GM19351 (cell line): Measurements from ENCODE around the gene MRPL49.
"Not testable (repeated sequence)": the region's sequence is repeated elsewhere in the genome, so short reads cannot be mapped to it uniquely, and the experiment has no call there.

Experiments
- ATAC-seq: cut with Tn5 transposase; IDR thresholded peaks from one replicate; pipeline ENCODE4 v1.9.1; 2021; ENCODE audit warnings: mild to moderate bottlenecking, moderate library complexity; ENCODE audit not compliant: unreplicated experiment

The MRPL49 gene

GRCh38 chr11:65160643-65161042 lies 38.5 kb downstream of the MRPL49 start:
- no peak for ATAC-seq

GRCh38 chr11:65163684-65164083 lies 41.6 kb downstream of the MRPL49 start:
- no peak for ATAC-seq

- ATAC-seq = no peak
Observed at GRCh38 chr11:65165410-65166317, 43.5 kb downstream of the MRPL49 start.

- ATAC-seq = no peak
Observed at GRCh38 chr11:65166893-65167292, 44.8 kb downstream of the MRPL49 start.

GRCh38 chr11:65167656-65168055 lies 45.5 kb downstream of the MRPL49 start:
- ATAC-seq = no peak

GRCh38 chr11:65169164-65169641 lies 47.1 kb downstream of the MRPL49 start:
- ATAC-seq = no peak

- no peak for ATAC-seq
Observed at GRCh38 chr11:65170058-65170534, 48.0 kb downstream of the MRPL49 start, which contains the start of gene SPDYC. TSS of gene SPDYC (plus strand) at chr11:65170233. CDS start at chr11:65171358, 1,125 bp downstream.

- ATAC-seq = no peak
Observed at GRCh38 chr11:65172600-65172999, 50.5 kb downstream of the MRPL49 start.

GRCh38 chr11:65174571-65175010 lies 52.5 kb downstream of the MRPL49 start:
- ATAC-seq = not testable (repeated sequence)
